Central memory CD8-positive, alpha-beta T cell (primary cell): Measurements from ENCODE around the gene RTN4.
A peak's percentile ranks its signal among the peaks of the same experiment; 100 is the strongest.

Experiments used
- ATAC-seq: fragments of 150-1000 bp; cut with Tn5 transposase; replicated peaks from 2 replicates; pipeline ENCODE4 v1.10.0; 2022; ENCODE audit warnings: mild to moderate bottlenecking, moderate FRiP score, moderate number of reproducible peaks; ENCODE audit not compliant: poor library complexity, severe bottlenecking; ENCODE audit errors: extremely low read depth
- DNase-seq, 2 donors: peaks; one replicate each; pipeline ENCODE4 v3.0.0; 2021; ENCODE audit warnings: low spot score in 2 of 2
- H3K27ac Mint-ChIP-seq: one replicate; pipeline ENCODE4 v1.8.0; 2022; ENCODE audit warnings: low read depth, mild to moderate bottlenecking, moderate library complexity, mixed read lengths
- H3K27me3 Mint-ChIP-seq: one replicate; pipeline ENCODE4 v1.8.0; 2022; ENCODE audit warnings: mixed read lengths
- H3K36me3 Mint-ChIP-seq: one replicate; pipeline ENCODE4 v1.8.0; 2022; ENCODE audit warnings: mild to moderate bottlenecking, moderate library complexity, mixed read lengths; ENCODE audit not compliant: insufficient read depth
- H3K4me1 Mint-ChIP-seq: one replicate; pipeline ENCODE4 v1.8.0; 2022; ENCODE audit warnings: mixed read lengths
- H3K4me3 Mint-ChIP-seq: one replicate; pipeline ENCODE4 v1.8.0; 2022; ENCODE audit warnings: mild to moderate bottlenecking, moderate library complexity, mixed read lengths
- H3K9me3 Mint-ChIP-seq: one replicate; pipeline ENCODE4 v1.8.0; 2022; ENCODE audit warnings: mixed read lengths

RTN4 gene

DNA sequence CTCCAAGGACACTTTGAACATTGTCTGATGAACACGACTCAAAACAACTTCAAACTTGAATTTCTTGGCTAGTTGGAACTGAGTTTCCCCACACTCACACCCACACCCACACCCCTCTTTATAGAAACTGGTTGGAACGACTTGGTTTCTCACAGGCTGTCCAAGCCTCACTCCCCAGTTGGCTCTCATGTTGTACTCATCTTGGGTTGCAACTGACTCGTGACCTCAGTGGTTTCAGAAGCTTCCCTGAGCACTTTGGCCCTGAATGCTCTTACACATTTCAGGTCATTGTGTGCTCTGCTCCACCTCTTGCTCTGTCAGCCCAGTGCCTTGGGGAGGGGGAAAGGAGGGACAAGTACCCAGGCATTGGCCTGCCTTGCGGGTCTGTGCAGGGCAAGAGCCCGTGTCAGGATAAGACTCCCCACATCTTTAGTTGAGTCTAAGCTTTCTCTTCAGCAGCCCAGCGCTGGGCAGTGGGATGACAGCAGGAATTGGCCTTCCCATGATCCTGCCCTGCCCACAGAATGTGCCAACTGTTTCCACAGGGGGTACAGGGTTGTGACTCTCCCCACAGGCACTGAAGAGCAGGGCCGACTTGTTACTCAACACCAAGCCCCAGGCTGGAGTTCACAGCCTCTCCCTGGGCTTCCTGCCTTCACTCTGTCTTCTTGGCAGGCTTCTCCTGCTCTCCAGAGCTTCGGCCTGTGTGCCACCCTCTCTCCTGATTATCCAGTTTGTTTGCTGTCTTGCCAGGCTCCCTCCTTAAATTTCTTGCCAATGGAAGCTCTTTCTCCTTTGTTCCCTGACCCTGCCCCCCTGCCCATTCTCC is 104.6 kb downstream of the RTN4 start:
- Mint-ChIP-seq H3K9me3 (no peaks in the 10 kb centered on the region), H3K27me3 (no peaks in the 10 kb centered on the region), H3K27ac (peak overlapping the region; percentile 69), H3K4me3 (peak overlapping the region; percentile 19), H3K4me1 (peaks cover 13% of the 10 kb centered on the region), H3K36me3 (no peaks in the 10 kb centered on the region)
- ATAC-seq (no peak), DNase-seq (no peak)

DNA sequence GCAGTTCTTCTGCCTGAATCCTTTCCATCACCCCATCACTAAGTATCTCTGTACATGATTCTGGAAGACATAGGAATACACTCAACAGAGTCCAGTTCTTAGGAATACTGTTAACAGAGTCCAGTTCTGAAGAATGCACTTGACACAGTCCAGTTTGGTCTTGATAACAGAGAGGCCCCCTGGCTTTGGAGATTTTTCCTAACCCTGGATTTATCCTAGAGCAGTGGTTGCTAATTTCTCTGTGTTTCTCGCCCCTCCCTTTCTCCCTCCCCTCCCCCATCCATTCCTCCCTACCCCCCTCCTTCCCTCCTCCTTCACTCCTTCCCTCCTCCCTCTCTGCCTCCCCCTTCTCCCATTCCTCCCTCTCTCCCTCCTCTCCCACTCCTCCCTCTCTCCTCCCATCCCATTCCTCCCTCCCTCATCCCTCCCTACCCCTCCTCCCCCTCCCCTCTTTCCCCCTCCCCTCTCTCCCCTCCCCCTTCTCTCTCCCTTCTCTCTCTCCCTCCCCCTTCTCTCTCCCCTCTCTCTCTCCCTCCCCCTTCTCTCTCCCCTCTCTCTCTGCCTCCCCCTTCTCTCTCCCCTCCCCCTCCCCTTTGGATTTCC is 105.4 kb downstream of the RTN4 start:
- H3K4me1 Mint-ChIP-seq = peaks cover 13% of the 10 kb centered on the region
- H3K27me3 Mint-ChIP-seq = no peaks in the 10 kb centered on the region
- ATAC-seq = no peak
- H3K27ac Mint-ChIP-seq = no peak overlapping the region
- DNase-seq = no peak
- H3K36me3 Mint-ChIP-seq = no peaks in the 10 kb centered on the region
- no peaks in the 10 kb centered on the region for H3K9me3 Mint-ChIP-seq
- no peak overlapping the region for H3K4me3 Mint-ChIP-seq

DNA sequence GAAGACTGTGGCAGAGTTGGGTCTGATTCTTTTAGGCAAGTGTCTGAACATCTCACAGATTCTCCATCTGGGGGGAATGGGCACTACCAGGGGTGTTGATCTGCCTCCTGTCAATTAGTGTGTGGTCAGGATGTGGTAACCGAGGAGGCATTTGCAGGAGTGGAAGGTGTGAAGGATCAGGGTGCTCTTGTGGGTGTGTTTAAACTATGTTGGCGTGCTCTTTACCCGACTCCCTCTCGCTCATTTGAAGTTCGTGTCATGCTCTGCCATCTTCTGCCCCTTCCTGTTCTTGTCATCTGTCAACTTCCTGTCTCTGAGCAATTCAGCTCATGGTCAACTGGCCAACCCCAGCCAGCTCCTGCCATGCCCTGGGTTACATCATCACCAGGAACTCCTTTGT is 107.9 kb downstream of the RTN4 start:
- Mint-ChIP-seq H3K27ac (no peak overlapping the region), H3K36me3 (no peaks in the 10 kb centered on the region), H3K27me3 (no peaks in the 10 kb centered on the region), H3K4me3 (no peak overlapping the region), H3K4me1 (peaks cover 13% of the 10 kb centered on the region), H3K9me3 (peaks cover 6% of the 10 kb centered on the region)
- ATAC-seq (peak; percentile 93), DNase-seq (peak in 1 of 2 donors; percentile 56)

DNA sequence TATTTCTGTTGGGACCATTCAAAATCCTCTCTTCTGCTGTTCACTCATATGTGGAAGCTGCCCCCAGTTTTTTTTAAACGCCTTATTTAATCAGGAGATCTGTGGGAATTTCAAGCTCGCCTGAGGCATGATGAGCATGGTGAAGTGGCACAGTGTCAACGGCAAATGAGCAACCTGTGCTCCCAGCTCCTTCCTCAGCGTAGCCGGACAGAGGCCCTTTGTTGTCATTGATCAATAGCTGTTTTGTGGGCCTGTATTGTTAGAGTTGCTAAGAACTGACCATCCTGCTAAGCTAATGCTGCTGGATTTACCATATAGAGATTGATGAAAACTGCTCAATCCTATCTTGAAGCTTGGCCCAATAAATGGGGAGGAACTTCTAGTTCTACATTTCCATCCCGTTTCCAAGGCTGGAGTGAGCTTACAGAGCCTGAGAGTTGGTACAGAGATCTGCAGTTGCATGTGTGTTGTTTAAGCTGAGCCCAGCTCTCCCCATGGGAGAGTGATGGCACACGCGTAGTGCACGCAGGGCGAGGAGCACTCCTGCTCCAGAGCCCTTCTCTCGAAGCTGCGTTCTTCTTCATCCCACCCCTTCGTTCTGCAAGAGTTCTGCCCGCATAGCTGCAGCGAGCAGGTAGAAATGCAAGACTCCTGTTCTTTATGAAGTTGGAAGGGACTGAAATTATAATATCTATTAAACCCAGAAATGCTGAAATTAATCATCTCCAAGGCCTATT is 108.8 kb downstream of the RTN4 start:
- Mint-ChIP-seq H3K27ac (no peak overlapping the region), H3K36me3 (peaks cover 2% of the 10 kb centered on the region), H3K9me3 (peaks cover 6% of the 10 kb centered on the region), H3K4me1 (peaks cover 13% of the 10 kb centered on the region), H3K27me3 (no peaks in the 10 kb centered on the region), H3K4me3 (no peak overlapping the region)
- ATAC-seq (no peak), DNase-seq (no peak)

DNA sequence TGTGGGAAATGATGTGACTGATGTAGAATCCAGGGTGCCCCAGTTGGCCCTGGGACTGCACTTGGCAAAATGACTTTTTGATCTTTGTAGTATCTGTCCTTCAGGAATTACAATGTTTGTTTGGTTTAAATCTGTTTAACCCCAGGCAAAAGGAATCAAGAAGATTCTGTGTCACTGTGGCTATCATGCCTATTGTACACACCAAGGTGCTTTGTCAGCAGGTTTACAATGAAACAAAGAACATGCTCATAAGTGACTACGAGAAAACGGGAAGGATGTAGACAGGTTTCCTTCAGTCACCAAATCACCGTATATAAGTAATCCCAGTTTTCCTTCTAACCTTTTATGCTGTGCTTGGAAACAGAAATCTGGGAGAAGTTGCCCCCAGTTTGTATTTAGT is 109.5 kb downstream of the RTN4 start:
- DNase-seq (no peak), ATAC-seq (no peak)
- peaks cover 6% of the 10 kb centered on the region for H3K9me3 Mint-ChIP-seq
- H3K36me3 Mint-ChIP-seq = peaks cover 2% of the 10 kb centered on the region
- peaks cover 6% of the 10 kb centered on the region for H3K4me1 Mint-ChIP-seq
- no peak overlapping the region for H3K27ac Mint-ChIP-seq
- H3K4me3 Mint-ChIP-seq = no peak overlapping the region
- H3K27me3 Mint-ChIP-seq = no peaks in the 10 kb centered on the region

DNA sequence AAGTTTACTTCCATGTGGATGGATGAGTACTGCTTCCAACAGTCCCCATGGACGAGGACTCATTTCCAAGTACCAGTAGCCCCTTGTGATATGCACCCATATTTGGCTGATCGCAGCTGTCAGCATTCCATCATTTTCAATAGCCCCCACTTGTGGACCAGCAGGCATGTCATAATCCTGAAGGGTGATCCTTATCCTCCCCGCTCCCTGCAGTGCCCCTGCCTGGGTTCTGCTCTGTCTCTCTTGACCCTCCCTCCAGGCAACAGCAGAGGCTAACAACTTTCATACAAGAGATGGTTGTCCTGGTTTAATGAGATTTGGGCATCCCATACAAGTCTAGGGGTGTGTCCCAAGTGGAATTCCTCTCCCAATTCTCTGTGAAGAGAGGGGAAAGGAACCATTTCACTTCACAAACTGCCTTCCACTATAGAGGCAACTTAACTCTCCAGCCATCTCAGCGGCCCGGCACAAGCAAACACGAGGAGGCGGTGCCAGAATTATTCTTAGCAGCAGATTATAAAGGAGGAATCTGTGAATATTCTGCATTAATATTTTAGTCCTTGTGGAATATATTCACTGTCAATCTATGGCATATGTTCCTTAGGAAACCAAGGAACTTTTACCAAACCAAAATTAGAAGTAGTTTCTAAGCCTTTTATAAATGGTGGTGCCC is 110.7 kb downstream of the RTN4 start:
- no peak overlapping the region for H3K27ac Mint-ChIP-seq
- H3K4me1 Mint-ChIP-seq = no peaks in the 10 kb centered on the region
- H3K36me3 Mint-ChIP-seq = peaks cover 2% of the 10 kb centered on the region
- ATAC-seq (no peak), DNase-seq (no peak)
- H3K9me3 Mint-ChIP-seq = peaks cover 6% of the 10 kb centered on the region
- H3K4me3 Mint-ChIP-seq = no peak overlapping the region
- H3K27me3 Mint-ChIP-seq = no peaks in the 10 kb centered on the region

DNA sequence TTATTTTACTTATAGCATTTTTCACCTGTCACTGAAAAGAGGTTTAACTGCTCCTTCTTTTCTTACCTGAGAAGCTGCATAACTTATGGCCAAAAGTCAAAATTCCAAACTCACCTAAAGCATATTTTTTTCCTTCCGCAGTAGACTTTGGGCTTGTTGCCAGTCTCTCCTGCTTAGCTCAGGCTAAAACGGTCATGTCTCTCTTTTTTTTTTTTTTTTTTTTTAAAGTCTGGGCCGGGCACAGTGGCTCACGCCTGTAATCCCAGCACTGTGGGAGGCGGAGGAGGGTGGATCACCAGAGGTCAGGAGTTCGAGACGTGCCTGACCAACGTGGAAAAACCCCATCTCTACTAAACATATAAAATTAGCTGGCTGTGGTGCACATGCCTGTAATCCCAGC is 113.5 kb downstream of the RTN4 start:
- no peaks in the 10 kb centered on the region for H3K27me3 Mint-ChIP-seq
- H3K4me1 Mint-ChIP-seq = no peaks in the 10 kb centered on the region
- DNase-seq (no peak), ATAC-seq (no peak)
- H3K27ac Mint-ChIP-seq = no peak overlapping the region
- H3K36me3 Mint-ChIP-seq = peaks cover 3% of the 10 kb centered on the region
- no peak overlapping the region for H3K4me3 Mint-ChIP-seq
- H3K9me3 Mint-ChIP-seq = peaks cover 6% of the 10 kb centered on the region

DNA sequence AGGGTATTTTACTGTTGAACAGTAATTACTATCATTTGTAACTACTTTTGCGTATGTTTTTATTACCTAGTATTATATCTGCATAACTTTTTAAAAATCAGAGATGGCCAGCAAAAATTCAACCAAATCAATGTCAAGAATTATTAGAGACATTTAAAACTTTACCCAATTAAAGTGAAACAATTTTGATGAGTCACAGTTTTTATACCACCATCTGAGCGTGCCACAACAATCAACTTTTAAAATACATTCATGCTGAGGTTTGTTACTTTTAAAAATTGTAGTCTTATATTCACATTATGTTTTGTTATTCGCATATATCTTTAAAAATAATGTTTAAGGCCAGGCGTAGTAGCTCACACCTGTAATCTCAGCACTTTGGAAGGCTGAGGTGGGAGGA is 114.9 kb downstream of the RTN4 start:
- ATAC-seq = no peak
- H3K27ac Mint-ChIP-seq = no peak overlapping the region
- peaks cover 6% of the 10 kb centered on the region for H3K9me3 Mint-ChIP-seq
- no peak overlapping the region for H3K4me3 Mint-ChIP-seq
- H3K36me3 Mint-ChIP-seq = peaks cover 3% of the 10 kb centered on the region
- no peak for DNase-seq
- no peaks in the 10 kb centered on the region for H3K27me3 Mint-ChIP-seq
- no peaks in the 10 kb centered on the region for H3K4me1 Mint-ChIP-seq

DNA sequence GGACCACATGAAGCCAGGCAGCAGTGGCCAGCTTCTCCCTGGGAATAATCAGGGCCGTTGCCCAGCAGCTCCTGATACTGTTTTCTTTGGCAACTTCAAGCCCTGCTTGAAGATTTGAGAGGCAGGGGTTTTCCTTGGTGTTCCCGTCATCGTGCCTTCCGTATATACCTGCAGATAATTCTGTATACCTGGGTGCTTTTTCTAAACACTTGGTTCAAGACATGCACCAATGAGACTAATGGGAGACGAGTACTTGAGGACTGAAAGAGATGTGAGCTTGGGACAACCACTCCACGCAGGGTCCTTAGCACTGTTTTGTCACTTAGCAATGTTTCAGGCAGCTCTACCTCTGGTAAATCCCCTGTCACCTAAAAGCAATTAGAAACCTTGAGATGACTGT is 118.8 kb downstream of the RTN4 start:
- DNase-seq (no peak), ATAC-seq (no peak)
- Mint-ChIP-seq H3K4me1 (no peaks in the 10 kb centered on the region), H3K4me3 (no peak overlapping the region), H3K27ac (no peak overlapping the region), H3K9me3 (no peaks in the 10 kb centered on the region), H3K36me3 (peaks cover 1% of the 10 kb centered on the region), H3K27me3 (no peaks in the 10 kb centered on the region)

DNA sequence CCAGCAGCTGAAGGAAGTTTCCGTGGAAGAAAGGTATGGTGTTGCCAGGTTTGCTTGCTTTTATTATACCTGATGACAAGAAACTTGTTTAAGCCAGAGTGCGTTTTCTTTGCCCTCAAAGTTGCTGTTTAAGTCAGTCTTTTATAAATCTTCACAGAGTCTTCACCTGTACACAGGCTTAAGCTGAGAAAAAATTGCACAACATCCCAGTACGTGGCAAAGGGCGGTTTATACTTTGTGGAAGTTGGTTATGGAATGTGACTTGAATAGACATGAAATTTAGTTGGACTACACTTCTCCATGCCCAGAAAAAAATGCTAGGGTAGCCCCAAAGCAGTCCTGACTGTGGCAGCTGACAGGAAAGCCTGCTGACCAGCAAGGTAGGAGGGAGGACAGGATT is 121.5 kb downstream of the RTN4 start:
- Mint-ChIP-seq H3K27me3 (no peaks in the 10 kb centered on the region), H3K36me3 (peaks cover 1% of the 10 kb centered on the region), H3K4me3 (no peak overlapping the region), H3K27ac (no peak overlapping the region), H3K9me3 (no peaks in the 10 kb centered on the region), H3K4me1 (no peaks in the 10 kb centered on the region)
- ATAC-seq (no peak), DNase-seq (no peak)

DNA sequence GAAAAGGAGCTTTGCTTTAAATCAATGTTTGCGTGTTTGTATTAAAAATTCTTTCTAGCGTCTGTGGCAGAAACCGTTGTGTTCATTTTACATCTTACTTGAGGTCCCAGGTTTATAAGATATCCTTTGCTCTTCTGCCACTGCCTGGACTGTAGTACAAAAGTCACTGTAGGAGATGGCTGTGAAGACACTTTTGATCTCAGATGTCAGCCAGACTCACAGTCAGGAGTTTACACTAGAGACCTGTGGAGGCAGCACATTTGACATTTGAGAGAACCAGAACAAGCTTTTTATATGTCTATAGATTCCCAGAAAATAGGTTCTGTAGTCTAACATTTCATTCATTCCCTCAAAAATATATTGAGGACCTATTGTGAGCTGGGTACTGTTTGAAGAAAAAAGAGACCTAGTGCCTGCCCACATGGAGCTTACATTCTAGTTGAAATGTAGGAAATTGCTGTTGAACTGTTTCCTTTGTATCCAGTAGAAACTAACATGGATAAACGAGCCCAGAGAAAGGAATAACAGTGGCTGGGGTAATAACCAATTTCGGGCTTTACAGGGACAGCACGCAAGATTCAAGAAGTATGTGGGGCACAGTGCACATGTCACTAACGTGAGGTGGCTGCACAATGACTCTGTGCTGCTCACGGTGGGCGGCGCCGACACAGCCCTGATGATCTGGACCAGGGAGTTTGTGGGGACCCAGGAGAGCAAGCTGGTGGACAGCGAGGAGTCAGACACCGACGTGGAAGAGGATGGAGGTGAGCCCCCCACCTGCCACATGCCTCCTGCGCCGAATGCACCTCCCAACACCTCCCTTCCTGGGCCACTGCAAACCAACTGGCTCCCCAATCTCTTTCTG is 122.3 kb downstream of the RTN4 start:
- H3K36me3 Mint-ChIP-seq = peaks cover 1% of the 10 kb centered on the region
- DNase-seq = no peak
- no peaks in the 10 kb centered on the region for H3K27me3 Mint-ChIP-seq
- H3K27ac Mint-ChIP-seq = no peak overlapping the region
- no peak overlapping the region for H3K4me3 Mint-ChIP-seq
- H3K9me3 Mint-ChIP-seq = no peaks in the 10 kb centered on the region
- no peak for ATAC-seq
- no peaks in the 10 kb centered on the region for H3K4me1 Mint-ChIP-seq
